AG09319 (cell line): ENCODE measurements around the gene CCDC69.

Source experiments
- DNase-seq: peaks from one replicate; pipeline ENCODE4 v3.0.0-alpha.2; 2010; ENCODE audit warnings: low read depth; ENCODE audit errors: extremely low read depth
- TF ChIP-seq, protein P1 (sequence below): IDR thresholded peaks from 2 replicates; pipeline ENCODE4 v1.5.1; 2011; ENCODE audit warnings: low read depth, mild to moderate bottlenecking, inconsistent platforms, low read length, moderate library complexity

The CCDC69 gene

DNA sequence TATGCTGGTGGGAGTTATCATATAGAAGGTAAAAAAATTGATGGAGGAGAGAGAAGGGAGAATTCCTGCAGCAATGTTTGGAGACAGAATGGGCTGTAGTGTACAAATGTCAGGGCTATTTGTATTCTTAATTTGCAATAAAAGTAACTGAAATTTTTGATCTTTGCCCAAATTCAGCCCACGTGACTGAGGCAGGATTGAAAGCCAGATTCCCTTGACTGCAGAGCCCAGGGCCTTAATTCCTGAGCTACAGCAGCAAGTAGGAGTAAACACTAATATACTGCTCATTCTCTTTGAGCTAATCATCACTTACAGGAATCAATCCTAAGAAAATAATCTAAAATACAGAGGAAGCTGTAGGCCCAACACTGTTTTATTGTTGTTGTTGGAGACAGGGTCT, 61.1 kb downstream of the CCDC69 start:
- no peak for DNase-seq

DNA sequence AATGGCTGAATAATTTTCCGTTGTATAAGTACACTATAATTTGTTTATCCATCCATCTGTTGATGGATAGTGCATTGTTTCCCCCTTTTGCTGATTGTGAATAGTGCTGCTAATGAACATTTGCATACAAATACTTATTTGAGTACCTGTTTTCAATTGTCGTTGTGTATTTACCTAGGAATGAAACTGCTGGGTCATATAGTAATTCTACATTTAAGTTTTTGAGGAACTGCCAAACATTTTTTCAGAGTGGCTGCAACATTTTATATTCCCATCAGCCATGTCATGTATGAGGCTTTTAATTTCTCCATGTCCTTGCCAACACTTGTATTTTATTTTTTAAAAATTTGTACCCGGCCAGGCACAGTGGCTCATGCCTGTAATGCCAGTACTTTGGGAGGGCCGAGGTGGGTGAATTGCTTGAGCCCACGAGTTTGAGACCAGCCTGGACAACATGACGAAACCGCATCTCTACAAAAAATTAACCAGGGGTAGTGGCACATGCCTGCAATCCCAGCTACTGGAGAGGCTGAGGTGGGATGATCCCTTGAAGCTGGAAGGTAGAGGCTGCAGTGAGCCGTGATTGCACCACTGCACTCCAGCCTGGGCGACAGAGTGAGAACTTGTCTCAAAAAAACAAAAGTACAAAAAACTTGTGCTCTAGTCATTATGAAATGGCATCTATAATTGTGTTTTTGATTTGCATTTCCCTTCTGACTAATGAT, 64.1 kb downstream of the CCDC69 start:
- no peak for DNase-seq
- TF ChIP-seq, protein P1, sequence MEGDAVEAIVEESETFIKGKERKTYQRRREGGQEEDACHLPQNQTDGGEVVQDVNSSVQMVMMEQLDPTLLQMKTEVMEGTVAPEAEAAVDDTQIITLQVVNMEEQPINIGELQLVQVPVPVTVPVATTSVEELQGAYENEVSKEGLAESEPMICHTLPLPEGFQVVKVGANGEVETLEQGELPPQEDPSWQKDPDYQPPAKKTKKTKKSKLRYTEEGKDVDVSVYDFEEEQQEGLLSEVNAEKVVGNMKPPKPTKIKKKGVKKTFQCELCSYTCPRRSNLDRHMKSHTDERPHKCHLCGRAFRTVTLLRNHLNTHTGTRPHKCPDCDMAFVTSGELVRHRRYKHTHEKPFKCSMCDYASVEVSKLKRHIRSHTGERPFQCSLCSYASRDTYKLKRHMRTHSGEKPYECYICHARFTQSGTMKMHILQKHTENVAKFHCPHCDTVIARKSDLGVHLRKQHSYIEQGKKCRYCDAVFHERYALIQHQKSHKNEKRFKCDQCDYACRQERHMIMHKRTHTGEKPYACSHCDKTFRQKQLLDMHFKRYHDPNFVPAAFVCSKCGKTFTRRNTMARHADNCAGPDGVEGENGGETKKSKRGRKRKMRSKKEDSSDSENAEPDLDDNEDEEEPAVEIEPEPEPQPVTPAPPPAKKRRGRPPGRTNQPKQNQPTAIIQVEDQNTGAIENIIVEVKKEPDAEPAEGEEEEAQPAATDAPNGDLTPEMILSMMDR = no peak

More for the DNA sequence above, 61.1 kb downstream of the CCDC69 start:
- TF ChIP-seq, protein P1 = no peak

DNA sequence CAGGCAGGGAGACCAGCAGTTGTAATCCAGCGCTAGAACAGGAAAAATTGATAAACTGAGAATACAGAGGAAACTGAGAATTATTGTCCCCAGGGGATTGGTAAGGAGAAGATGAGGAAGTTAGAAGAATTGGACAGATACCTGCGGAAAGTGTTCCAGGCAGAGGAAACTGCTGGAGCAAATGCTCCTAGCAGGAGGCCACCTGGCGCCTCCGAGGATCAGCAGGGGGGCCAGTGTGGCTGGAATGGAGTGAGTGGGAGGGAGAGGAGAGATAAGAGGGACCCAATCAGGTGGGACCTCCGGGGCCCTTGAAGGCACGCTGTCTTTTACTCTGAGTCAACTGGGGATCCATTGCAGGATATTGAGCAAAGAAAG, 65.6 kb downstream of the CCDC69 start:
- DNase-seq = no peak
- TF ChIP-seq, protein P1 = no peak

DNA sequence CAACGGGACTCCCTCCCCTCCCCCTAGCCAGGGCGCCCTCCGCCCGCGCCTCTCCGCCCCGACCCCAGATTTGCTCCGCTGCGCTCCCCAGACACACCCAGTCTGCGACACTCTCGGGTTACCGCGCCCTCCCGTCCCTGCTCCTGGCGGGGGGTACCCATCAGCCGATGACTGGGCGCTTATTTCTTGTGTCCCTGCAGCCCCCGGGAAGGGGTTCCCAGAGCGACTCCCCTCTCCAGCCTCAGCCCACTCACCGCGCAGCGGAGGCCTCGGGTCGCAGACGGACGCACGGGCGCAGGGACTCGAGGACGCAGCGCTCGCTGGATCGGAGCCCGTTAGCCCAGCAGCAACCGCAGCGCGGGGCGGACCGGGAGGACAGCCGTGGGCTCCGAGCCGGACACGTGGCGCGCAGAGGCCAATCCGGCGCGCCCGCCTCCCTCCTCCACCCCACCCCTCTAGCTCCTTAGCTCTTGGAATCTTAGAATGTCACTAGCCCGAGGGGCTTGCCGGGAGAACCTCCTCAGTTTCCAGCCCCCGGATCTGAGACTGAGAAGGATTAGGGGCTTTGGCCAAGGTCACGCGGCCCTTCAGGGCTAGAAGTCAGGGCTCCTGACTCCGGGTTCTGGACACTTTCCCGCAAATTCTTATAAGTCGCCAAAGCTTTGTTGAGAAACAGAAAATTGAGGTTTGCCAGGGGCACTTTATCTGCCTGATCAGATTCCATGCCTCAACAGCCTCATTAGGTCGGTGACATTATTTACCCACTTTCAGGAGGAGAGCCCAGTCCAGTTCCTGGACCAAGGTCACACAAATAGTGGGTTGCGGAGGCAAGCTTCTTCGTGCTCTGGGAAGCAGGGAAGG, 66.2 kb downstream of the CCDC69 start, which contains the start of gene ANXA6:
TSS of gene ANXA6 (minus strand) at position 354 of the 861 bp plus-strand sequence. CDS start 9,878 bp downstream, outside the sequence.
- DNase-seq = no peak
- TF ChIP-seq, protein P1 = no peak

DNA sequence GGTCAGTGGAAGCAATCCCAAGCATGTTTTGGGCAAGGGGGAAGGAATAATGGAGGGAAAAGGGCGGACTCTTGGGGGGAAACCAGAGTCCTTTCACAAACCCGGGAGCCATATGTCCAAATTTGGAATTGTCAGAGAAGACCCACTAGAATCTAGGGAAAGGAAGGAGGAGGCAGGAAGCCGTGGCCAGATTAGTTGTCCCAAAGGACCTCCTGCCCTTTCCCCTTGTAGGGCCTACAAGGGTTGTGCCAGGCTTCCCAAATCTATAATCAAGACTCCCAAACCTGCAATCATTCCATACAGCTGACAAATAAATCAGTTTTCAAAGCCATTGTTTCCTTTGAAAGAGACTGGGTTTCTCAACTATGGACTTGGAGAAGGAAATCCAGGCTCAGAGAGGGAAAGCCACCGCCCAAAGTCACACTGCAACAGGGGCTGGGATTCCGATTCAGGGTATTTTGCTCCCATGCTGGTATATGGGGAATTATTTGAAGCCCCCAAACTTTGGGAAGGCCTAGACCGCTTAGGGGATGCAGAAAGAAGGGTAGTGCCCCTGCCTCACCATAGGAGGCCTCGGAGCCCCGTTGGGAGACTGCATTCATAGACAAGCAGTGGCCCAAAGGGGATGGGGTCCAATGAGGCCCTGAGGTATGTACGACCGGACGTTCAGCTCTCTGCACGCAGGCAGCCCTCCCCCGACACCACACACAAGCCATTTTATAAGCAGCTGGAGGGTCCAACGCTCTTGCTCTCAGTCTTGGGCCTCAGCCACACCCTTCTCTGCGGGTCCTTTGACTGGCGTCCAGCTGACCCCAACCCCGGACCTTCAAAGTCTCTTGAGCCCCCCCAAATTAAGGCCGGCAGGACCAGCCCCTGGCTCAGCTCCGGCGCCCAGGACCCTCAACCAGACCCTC, 67.1 kb downstream of the CCDC69 start:
- no peak for DNase-seq
- TF ChIP-seq, protein P1 = no peak

DNA sequence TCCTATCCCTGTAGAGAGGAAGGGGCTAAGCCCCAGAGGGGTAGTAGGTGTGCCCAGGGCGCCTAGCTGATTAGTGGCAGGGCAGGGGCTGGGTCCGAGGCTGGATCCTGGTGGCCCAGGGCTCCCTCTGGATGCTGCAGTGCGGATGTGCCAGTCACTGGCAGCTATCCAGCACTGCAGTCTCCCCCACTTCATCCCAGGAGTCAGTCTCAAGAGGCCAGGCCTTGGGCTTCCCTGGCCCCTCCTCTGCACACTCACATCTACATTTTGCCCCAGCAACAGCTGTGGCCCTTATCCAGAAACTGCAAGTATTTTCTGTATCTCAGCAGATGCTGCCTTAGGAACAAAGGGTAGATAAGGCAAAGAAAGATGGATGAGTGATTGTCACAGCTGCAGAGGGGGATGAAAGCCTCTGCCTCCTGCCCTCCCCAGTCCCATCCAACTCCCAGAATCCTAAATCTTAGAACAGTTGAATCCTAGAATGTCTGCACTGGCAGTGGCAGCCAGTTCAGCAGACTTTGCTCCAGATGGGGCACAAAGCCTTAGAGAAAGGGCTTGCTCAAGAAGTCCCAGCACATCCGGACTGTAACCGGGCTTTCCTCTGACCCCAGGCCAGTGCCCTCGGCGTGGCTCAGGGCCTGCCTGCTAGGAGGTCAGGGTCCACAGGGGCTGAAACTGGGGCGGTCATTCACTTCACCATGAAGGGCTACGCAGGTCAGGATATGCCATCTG, 68.0 kb downstream of the CCDC69 start:
- DNase-seq = no peak
- TF ChIP-seq, protein P1 = no peak
